GM18526 (cell line): ENCODE data around the gene FILIP1L.

Source experiments
- POLR2A ChIP-seq: IDR thresholded peaks from 3 replicates; pipeline ENCODE4 v1.6.1; 2011; ENCODE audit not compliant: insufficient read length; ENCODE audit errors: extremely low read depth

Gene FILIP1L

GRCh38 chr3:99854756-99855298, 259.5 kb downstream of the FILIP1L start:
- TF ChIP-seq POLR2A, result no peak

- TF ChIP-seq POLR2A, result no peak
These were observed 261.4 kb downstream of the FILIP1L start for GRCh38 chr3:99852851-99853250.

- TF ChIP-seq POLR2A, result no peak
These were observed 262.3 kb downstream of the FILIP1L start for GRCh38 chr3:99851955-99852354.

- TF ChIP-seq POLR2A, result no peak
These were observed 263.7 kb downstream of the FILIP1L start for GRCh38 chr3:99850608-99851007.

- TF ChIP-seq POLR2A, result no peak
These were observed 265.9 kb downstream of the FILIP1L start for GRCh38 chr3:99848433-99848832.

GRCh38 chr3:99846477-99847160, 267.7 kb downstream of the FILIP1L start:
- TF ChIP-seq POLR2A, result no peak

- no peak for TF ChIP-seq POLR2A
These were observed 268.3 kb downstream of the FILIP1L start for GRCh38 chr3:99845999-99846398.

- no peak for TF ChIP-seq POLR2A
These were observed 269.0 kb downstream of the FILIP1L start for GRCh38 chr3:99845331-99845730.

- TF ChIP-seq POLR2A, result no peak
These were observed 270.6 kb downstream of the FILIP1L start for GRCh38 chr3:99843590-99844258.

- TF ChIP-seq POLR2A, result no peak
These were observed 271.3 kb downstream of the FILIP1L start for GRCh38 chr3:99842826-99843589.

GRCh38 chr3:99839613-99840012, 274.7 kb downstream of the FILIP1L start:
- no peak for TF ChIP-seq POLR2A

GRCh38 chr3:99838755-99839154, 275.5 kb downstream of the FILIP1L start:
- TF ChIP-seq POLR2A, result no peak

GRCh38 chr3:99837715-99838114, 276.6 kb downstream of the FILIP1L start:
- TF ChIP-seq POLR2A, result no peak

GRCh38 chr3:99836681-99837080, 277.6 kb downstream of the FILIP1L start:
- no peak for TF ChIP-seq POLR2A

GRCh38 chr3:99834211-99834957, 279.9 kb downstream of the FILIP1L start:
- no peak for TF ChIP-seq POLR2A

- no peak for TF ChIP-seq POLR2A
These were observed 280.6 kb downstream of the FILIP1L start for GRCh38 chr3:99833617-99834205.
